ENCODE measurements around the gene ZNF771. TPM values are rescaled to one million over a fixed set of nuclear protein-coding genes. Genes with fewer than 3 reads are reported as not detected.
"Not testable (repeated sequence)": the region's sequence is repeated elsewhere in the genome, so short reads cannot be mapped to it uniquely, and the experiment has no call there.

Gene ZNF771
- polyA plus RNA-seq, 1 experiment = 9.3 TPM

DNA sequence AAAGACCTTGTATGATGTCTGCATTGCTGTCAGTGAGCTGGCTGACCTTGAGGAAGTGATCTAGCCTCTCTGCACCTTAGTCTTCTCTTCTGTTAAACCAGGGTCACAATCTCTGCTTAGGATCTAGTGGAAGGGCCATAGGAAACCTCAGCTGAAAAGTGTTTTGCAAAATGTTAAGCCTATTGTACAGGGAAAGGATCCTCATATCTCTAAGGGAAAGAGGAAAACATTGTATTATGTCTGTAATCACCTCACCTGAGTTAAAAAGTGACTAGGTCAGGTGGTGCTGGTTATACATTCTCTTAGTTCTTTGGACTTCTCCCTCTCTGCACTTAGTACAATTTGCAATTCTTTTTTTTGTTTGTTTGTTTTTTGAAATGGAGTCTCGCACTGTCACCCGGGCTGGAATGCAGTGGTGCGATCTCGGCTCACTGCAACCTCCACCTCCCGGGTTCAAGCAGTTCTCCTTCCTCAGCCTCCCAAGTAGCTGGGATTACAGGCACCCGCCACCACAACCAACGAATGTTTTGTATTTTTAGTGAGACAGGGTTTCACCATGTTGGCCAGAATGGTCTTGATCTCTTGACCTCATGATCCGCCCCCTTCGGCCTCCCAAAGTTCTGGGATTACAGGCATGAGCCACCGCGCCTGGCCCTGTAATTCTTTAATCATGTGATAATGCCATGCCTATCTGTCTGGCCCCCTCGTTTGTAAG is 40.3 kb downstream of the ZNF771 start:
- H3K9me3 ChIP-seq (ENCODE audit: control insufficient read depth, insufficient read depth, low read length) = peaks cover 6% of the 10 kb centered on the region
- H3K27ac ChIP-seq (ENCODE audit: low read depth, low read length) = no peak overlapping the region
- POLR2A ChIA-PET = interaction anchor here (0.7 kb wide), 1 partner anchor 8 kb away, joined by 3 read pairs; no protein-coding TSS in a partner anchor
- no peak overlapping the region for H3K4me3 ChIP-seq (ENCODE audit: low read depth, low read length)
- DNase-seq (ENCODE audit: low read depth, low spot score) = no peak
- TF ChIP-seq, protein P1, sequence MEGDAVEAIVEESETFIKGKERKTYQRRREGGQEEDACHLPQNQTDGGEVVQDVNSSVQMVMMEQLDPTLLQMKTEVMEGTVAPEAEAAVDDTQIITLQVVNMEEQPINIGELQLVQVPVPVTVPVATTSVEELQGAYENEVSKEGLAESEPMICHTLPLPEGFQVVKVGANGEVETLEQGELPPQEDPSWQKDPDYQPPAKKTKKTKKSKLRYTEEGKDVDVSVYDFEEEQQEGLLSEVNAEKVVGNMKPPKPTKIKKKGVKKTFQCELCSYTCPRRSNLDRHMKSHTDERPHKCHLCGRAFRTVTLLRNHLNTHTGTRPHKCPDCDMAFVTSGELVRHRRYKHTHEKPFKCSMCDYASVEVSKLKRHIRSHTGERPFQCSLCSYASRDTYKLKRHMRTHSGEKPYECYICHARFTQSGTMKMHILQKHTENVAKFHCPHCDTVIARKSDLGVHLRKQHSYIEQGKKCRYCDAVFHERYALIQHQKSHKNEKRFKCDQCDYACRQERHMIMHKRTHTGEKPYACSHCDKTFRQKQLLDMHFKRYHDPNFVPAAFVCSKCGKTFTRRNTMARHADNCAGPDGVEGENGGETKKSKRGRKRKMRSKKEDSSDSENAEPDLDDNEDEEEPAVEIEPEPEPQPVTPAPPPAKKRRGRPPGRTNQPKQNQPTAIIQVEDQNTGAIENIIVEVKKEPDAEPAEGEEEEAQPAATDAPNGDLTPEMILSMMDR (IDR thresholded peaks at IDR 0.05; ENCODE audit: low read depth, low read length) = no peak
- peaks cover 10% of the 10 kb centered on the region for H3K27me3 ChIP-seq (ENCODE audit: control insufficient read depth, insufficient read depth, low read length)
- CTCF ChIA-PET = interaction anchor here (0.6 to 1.6 kb wide), 4 partner anchors 74 to 181 kb away, joined by 3 to 10 read pairs (median 4); no protein-coding TSS in a partner anchor

DNA sequence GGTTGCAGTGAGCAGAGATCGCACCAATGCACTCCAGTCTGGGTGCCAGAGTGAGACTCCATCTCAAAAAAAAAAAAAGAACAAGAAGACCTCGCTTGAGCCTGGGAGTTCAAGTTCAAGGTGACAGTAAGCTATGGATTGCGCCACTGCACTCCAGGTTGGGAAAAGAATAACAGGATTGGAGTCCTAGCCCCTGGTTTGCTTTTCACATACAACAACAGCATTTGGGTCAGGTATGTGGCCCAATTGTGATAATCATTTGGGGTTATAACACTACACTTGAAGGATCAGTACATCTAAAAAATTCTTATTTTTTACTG is 41.7 kb downstream of the ZNF771 start:
- no peak overlapping the region for H3K4me3 ChIP-seq (ENCODE audit: low read depth, low read length)
- H3K27ac ChIP-seq (ENCODE audit: low read depth, low read length) = no peak overlapping the region
- peaks cover 6% of the 10 kb centered on the region for H3K9me3 ChIP-seq (ENCODE audit: control insufficient read depth, insufficient read depth, low read length)
- TF ChIP-seq, protein P1 (IDR thresholded peaks at IDR 0.05; ENCODE audit: low read depth, low read length) = no peak
- CTCF ChIA-PET = interaction anchor here (0.6 to 3.1 kb wide), 42 partner anchors 10 to 548 kb away, joined by 3 to 36 read pairs (median 4); partner anchors contain the start of genes ZNF48 and ZNF747
- POLR2A ChIA-PET = no interaction called here
- DNase-seq (ENCODE audit: low read depth, low spot score) = no peak
- H3K27me3 ChIP-seq (ENCODE audit: control insufficient read depth, insufficient read depth, low read length) = peaks cover 15% of the 10 kb centered on the region

DNA sequence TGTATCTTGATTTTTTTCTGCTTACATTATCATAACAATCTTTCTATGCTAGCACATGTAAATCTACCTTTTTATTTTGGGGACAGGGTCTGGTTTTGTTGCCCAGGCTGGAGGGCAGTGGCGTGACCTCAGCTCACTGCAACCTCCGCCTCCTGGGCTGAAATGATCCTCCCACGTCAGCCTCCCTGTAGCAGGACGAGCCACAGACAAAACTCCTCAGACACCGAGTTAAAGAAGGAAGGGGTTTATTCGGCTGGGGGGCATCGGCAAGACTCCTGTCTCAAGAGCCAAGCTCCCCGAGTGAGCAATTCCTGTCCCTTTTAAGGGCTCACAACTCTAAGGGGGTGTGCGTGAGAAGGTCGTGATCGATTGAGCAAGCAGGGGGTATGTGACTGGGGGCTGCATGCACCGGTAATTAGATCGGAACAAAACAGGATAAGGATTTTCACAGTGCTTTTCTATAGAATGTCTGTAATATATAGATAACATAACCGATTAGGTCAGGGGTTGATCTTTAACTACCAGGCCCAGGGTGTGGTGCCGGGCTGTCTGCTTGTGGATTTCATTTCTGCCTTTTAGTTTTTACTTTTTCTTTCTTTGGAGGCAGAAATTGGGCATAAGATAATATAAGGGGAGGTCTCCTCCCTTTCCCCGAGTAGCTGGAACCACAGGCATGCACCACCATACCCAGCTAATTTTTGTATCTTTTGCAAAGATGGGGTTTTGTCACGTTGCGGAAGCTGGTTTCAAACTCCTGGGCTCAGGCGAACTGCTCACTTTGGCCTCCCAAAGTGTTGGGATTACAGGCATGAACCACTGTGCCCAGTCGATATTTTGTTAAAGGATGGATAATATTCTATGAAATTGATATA is 45.5 kb downstream of the ZNF771 start:
- peaks cover 23% of the 10 kb centered on the region for H3K27me3 ChIP-seq (ENCODE audit: control insufficient read depth, insufficient read depth, low read length)
- H3K27ac ChIP-seq (ENCODE audit: low read depth, low read length); H3K9me3 ChIP-seq (ENCODE audit: control insufficient read depth, insufficient read depth, low read length); DNase-seq (ENCODE audit: low read depth, low spot score); H3K4me3 ChIP-seq (ENCODE audit: low read depth, low read length); POLR2A ChIA-PET: not testable (repeated sequence)
- CTCF ChIA-PET = interaction anchor here (1.1 kb wide), 1 partner anchor 145 kb away, joined by 3 read pairs; no protein-coding TSS in a partner anchor

DNA sequence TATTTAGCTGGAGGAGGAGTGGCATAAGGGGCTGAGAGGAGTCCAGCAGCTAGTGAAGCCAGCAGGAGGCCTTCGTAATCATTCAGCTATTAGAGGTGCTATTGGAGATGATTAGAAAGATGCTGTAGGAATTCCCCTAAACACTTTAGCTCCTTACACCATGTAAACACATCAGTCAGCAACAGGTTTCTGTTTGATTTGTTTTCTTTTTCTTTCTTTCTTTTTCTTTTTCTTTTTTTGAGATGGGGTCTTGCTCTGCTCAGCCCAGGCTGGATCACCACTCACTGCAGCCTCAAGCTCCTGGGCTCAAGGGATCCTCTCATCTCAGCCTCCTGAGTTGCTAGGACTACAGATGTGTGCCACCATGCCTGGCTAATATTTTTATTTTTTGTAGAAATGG is 48.9 kb downstream of the ZNF771 start:
- no peak for DNase-seq (ENCODE audit: low read depth, low spot score)
- H3K27ac ChIP-seq (ENCODE audit: low read depth, low read length) = no peak overlapping the region
- CTCF ChIA-PET = interaction anchor here (2.2 kb wide), 1 partner anchor 173 kb away, joined by 5 read pairs; no protein-coding TSS in a partner anchor
- H3K9me3 ChIP-seq (ENCODE audit: control insufficient read depth, insufficient read depth, low read length) = no peaks in the 10 kb centered on the region
- H3K4me3 ChIP-seq (ENCODE audit: low read depth, low read length) = no peak overlapping the region
- TF ChIP-seq, protein P1 (IDR thresholded peaks at IDR 0.05; ENCODE audit: low read depth, low read length) = no peak
- H3K27me3 ChIP-seq (ENCODE audit: control insufficient read depth, insufficient read depth, low read length) = peaks cover 23% of the 10 kb centered on the region
- POLR2A ChIA-PET = interaction anchor here (0.9 kb wide), 1 partner anchor 9 kb away, joined by 3 read pairs; no protein-coding TSS in a partner anchor

DNA sequence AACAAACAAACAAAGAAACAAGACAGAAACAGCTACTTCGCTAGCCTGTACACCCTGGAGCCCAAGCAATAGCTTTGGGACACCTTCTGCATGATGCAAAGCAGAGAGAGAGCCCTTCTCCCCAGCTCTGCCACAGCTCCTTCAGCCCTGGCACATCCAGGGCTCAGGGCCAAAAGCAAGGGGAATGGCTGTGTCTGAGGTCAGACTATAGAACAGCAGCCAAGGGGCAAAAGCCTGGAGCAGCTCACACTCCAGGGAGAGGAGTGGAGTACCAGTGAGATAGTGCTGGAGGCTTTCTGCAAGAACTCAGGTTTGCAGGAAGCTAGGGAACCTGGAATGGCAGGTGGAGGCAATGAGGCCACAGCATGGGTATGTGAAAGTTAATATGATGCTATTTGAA is 49.9 kb downstream of the ZNF771 start:
- H3K27ac ChIP-seq (ENCODE audit: low read depth, low read length) = no peak overlapping the region
- POLR2A ChIA-PET = no interaction called here
- peaks cover 20% of the 10 kb centered on the region for H3K27me3 ChIP-seq (ENCODE audit: control insufficient read depth, insufficient read depth, low read length)
- CTCF ChIA-PET = interaction anchor here (2.2 kb wide), 1 partner anchor 172 kb away, joined by 5 read pairs; no protein-coding TSS in a partner anchor
- TF ChIP-seq, protein P1 (IDR thresholded peaks at IDR 0.05; ENCODE audit: low read depth, low read length) = no peak
- DNase-seq (ENCODE audit: low read depth, low spot score) = no peak
- no peaks in the 10 kb centered on the region for H3K9me3 ChIP-seq (ENCODE audit: control insufficient read depth, insufficient read depth, low read length)
- no peak overlapping the region for H3K4me3 ChIP-seq (ENCODE audit: low read depth, low read length)

All from AG04450 (cell line).